Endodermal cell (in vitro differentiated cells): ENCODE results near the gene RUBCNL. TPM values are rescaled to one million over a fixed set of nuclear protein-coding genes. Genes with fewer than 3 reads are reported as not detected.

ENCODE experiments used
- DNase-seq: peaks from one replicate; pipeline ENCODE4 v3.0.0-alpha.2; 2017
- H3K27ac ChIP-seq: 2 replicates; pipeline ENCODE4 v1.5.1; 2013; ENCODE audit warnings: mild to moderate bottlenecking, low read depth, low read length, moderate library complexity
- H3K27me3 ChIP-seq: 2 replicates; pipeline ENCODE4 v1.6.1; 2013; ENCODE audit warnings: mild to moderate bottlenecking, low read length, moderate library complexity; ENCODE audit not compliant: insufficient read depth, control insufficient read depth, poor library complexity, severe bottlenecking
- H3K36me3 ChIP-seq: 2 replicates; pipeline ENCODE4 v1.7.0; 2013; ENCODE audit warnings: mild to moderate bottlenecking, low read length, moderate library complexity; ENCODE audit not compliant: control insufficient read depth, insufficient read depth
- H3K4me1 ChIP-seq: one replicate; pipeline ENCODE4 v1.7.0; 2013; ENCODE audit warnings: low read length; ENCODE audit not compliant: control insufficient read depth, insufficient read depth
- H3K4me3 ChIP-seq: 2 replicates; pipeline ENCODE4 v1.5.1; 2013; ENCODE audit warnings: mild to moderate bottlenecking, low read length, moderate library complexity
- H3K9ac ChIP-seq: 2 replicates; pipeline ENCODE4 v1.6.1; 2013; ENCODE audit warnings: mild to moderate bottlenecking, low read length, moderate library complexity; ENCODE audit not compliant: poor library complexity, severe bottlenecking; ENCODE audit errors: extremely low read depth
- H3K9me3 ChIP-seq: 2 replicates; pipeline ENCODE4 v1.6.1; 2013; ENCODE audit warnings: mild to moderate bottlenecking, low read length, moderate library complexity; ENCODE audit not compliant: control insufficient read depth
- H3K27ac Mint-ChIP-seq: 2 replicates; pipeline ENCODE4 v1.8.0; 2020; ENCODE audit warnings: mixed read lengths
- H3K27me3 Mint-ChIP-seq: 2 replicates; pipeline ENCODE4 v1.8.0; 2021; ENCODE audit warnings: mild to moderate bottlenecking, mixed read lengths; ENCODE audit not compliant: insufficient read depth
- H3K36me3 Mint-ChIP-seq: 2 replicates; pipeline ENCODE4 v1.8.0; 2020; ENCODE audit warnings: low read depth, mixed read lengths
- H3K4me1 Mint-ChIP-seq: 2 replicates; pipeline ENCODE4 v1.8.0; 2020; ENCODE audit warnings: mixed read lengths
- H3K4me3 Mint-ChIP-seq: 2 replicates; pipeline ENCODE4 v1.8.0; 2020; ENCODE audit warnings: mild to moderate bottlenecking, moderate library complexity, mixed read lengths
- H3K9me3 Mint-ChIP-seq: 2 replicates; pipeline ENCODE4 v1.8.0; 2020; ENCODE audit warnings: mild to moderate bottlenecking, mixed read lengths
- CTCF ChIP-seq: fragments of 200-600 bp; sonication (generic); conservative IDR thresholded peaks from 2 replicates; pipeline ENCODE4 v1.5.0; 2021; ENCODE audit warnings: antibody characterized with exemption, mild to moderate bottlenecking
- WGBS, 2 experiments: methylation state at CpG; one replicate each; pipeline versions ENCODE4 v1.1.5 to v1.1.7; 2013; ENCODE audit warnings: missing lambda C conversion rate in 2 of 2, mixed read lengths in 1 of 2; ENCODE audit not compliant: insufficient coverage in 1 of 2, insufficient read length in 1 of 2; 5-methylcytosine and 5-hydroxymethylcytosine counted together
- total RNA-seq, 2 donors: library from RNA; stranded (reverse); fragmentation: NEBNext Ultra II Directional in 1 of 2; extraction: Animal tissue kit (Norgen Biotek cat#: 25700) in 1 of 2; gene quantifications; 2 replicates in 1 of 2; 3 replicates in 1 of 2; pipeline ENCODE4 v1.2.1, GENCODE V29; 2021

RUBCNL gene
- total RNA-seq, 2 donors from 2014 or later, result 3.1 to 3.6 TPM

- Histone ChIP-seq H3K4me1 (no peaks in the 10 kb centered on the region), H3K4me3 (no peak overlapping the region), H3K27ac (no peak overlapping the region), H3K9ac (no peak overlapping the region), H3K36me3 (no peaks in the 10 kb centered on the region), H3K27me3 (no peaks in the 10 kb centered on the region), H3K9me3 (peaks cover 12% of the 10 kb centered on the region)
- no peak for DNase-seq
- no peaks in the 10 kb centered on the region for H3K27me3 Mint-ChIP-seq
- 90 to 100% methylated on average over 3 of the region's 3 CpGs for WGBS, 2 experiments
- peaks cover 1% of the 10 kb centered on the region for H3K36me3 Mint-ChIP-seq
- H3K4me3 Mint-ChIP-seq, result no peak overlapping the region
- no peak overlapping the region for H3K27ac Mint-ChIP-seq
- peaks cover 16% of the 10 kb centered on the region for H3K4me1 Mint-ChIP-seq
- H3K9me3 Mint-ChIP-seq, result peaks cover 6% of the 10 kb centered on the region
- no peak for TF ChIP-seq CTCF
Observed at GRCh38 chr13:46297361-46297811, 89.7 kb downstream of the RUBCNL start.

- no peak for DNase-seq
- Histone ChIP-seq H3K4me1 (no peaks in the 10 kb centered on the region), H3K9me3 (peaks cover 7% of the 10 kb centered on the region), H3K27me3 (no peaks in the 10 kb centered on the region), H3K9ac (no peak overlapping the region), H3K27ac (no peak overlapping the region), H3K36me3 (no peaks in the 10 kb centered on the region), H3K4me3 (no peak overlapping the region)
- H3K27ac Mint-ChIP-seq, result no peak overlapping the region
- H3K9me3 Mint-ChIP-seq, result peaks cover 3% of the 10 kb centered on the region
- H3K27me3 Mint-ChIP-seq, result no peaks in the 10 kb centered on the region
- TF ChIP-seq CTCF, result no peak
- H3K4me1 Mint-ChIP-seq, result peaks cover 16% of the 10 kb centered on the region
- peaks cover 1% of the 10 kb centered on the region for H3K36me3 Mint-ChIP-seq
- 88 to 100% methylated on average over 1 to 3 of the region's 3 CpGs for WGBS, 2 experiments
- H3K4me3 Mint-ChIP-seq, result no peak overlapping the region
Observed at GRCh38 chr13:46296921-46297320, 90.1 kb downstream of the RUBCNL start.

GRCh38 chr13:46296115-46296822 lies 90.8 kb downstream of the RUBCNL start:
- peaks cover 1% of the 10 kb centered on the region for H3K36me3 Mint-ChIP-seq
- WGBS, 2 experiments, result 89 to 100% methylated on average over 3 of the region's 3 CpGs
- H3K9ac ChIP-seq, result no peak overlapping the region
- H3K27ac Mint-ChIP-seq, result no peak overlapping the region
- TF ChIP-seq CTCF, result no peak
- no peak for DNase-seq
- H3K27me3 ChIP-seq, result no peaks in the 10 kb centered on the region
- H3K4me3 Mint-ChIP-seq, result no peak overlapping the region
- H3K4me1 ChIP-seq, result no peaks in the 10 kb centered on the region
- no peaks in the 10 kb centered on the region for H3K36me3 ChIP-seq
- H3K9me3 Mint-ChIP-seq, result no peaks in the 10 kb centered on the region
- H3K27ac ChIP-seq, result no peak overlapping the region
- H3K4me1 Mint-ChIP-seq, result peaks cover 16% of the 10 kb centered on the region
- H3K9me3 ChIP-seq, result peaks cover under 1% of the 10 kb centered on the region
- no peak overlapping the region for H3K4me3 ChIP-seq
- H3K27me3 Mint-ChIP-seq, result no peaks in the 10 kb centered on the region
